Hepatocyte (in vitro differentiated cells): ENCODE data around the gene ZNF41.

Experiments
- EZH2 ChIP-seq: fragments of 200-600 bp; sonication (generic); IDR thresholded peaks from 2 replicates; pipeline ENCODE4 v1.6.1; 2016; ENCODE audit warnings: antibody characterized with exemption, mild to moderate bottlenecking, borderline replicate concordance
- TF ChIP-seq, protein P1 (sequence below): fragments of 200-600 bp; sonication (generic); IDR thresholded peaks from 2 replicates; pipeline ENCODE4 v1.5.1; 2016; ENCODE audit warnings: antibody characterized with exemption, mild to moderate bottlenecking; ENCODE audit not compliant: poor library complexity

DNA sequence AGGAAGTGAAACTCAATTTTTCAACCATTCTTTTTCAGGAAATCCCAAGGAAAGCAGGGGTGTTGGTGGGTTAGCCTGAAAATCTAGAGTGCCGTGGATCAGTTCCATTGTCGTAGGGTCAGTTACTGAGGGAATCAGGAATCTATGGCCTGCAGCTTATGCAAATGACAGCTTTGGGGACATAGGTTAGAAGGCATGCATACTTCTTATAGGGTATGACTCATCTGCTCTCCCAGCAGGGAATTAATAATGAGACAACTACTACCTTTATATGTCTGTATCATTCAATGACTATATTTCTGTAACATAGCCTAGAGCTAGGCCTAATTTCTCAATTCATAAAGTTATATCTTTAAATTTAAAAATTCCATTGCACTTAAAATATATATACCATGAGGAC lies 36.6 kb downstream of the ZNF41 start:
- TF ChIP-seq, protein P1, sequence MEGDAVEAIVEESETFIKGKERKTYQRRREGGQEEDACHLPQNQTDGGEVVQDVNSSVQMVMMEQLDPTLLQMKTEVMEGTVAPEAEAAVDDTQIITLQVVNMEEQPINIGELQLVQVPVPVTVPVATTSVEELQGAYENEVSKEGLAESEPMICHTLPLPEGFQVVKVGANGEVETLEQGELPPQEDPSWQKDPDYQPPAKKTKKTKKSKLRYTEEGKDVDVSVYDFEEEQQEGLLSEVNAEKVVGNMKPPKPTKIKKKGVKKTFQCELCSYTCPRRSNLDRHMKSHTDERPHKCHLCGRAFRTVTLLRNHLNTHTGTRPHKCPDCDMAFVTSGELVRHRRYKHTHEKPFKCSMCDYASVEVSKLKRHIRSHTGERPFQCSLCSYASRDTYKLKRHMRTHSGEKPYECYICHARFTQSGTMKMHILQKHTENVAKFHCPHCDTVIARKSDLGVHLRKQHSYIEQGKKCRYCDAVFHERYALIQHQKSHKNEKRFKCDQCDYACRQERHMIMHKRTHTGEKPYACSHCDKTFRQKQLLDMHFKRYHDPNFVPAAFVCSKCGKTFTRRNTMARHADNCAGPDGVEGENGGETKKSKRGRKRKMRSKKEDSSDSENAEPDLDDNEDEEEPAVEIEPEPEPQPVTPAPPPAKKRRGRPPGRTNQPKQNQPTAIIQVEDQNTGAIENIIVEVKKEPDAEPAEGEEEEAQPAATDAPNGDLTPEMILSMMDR, result no peak
- TF ChIP-seq EZH2, result no peak
